Fibroblast of skin of back (primary cell): ENCODE results near the gene DNAJC12.
"Not testable (repeated sequence)": the region's sequence is repeated elsewhere in the genome, so short reads cannot be mapped to it uniquely, and the experiment has no call there.

ENCODE experiments used
- DNase-seq: peaks from one replicate; pipeline ENCODE4 v3.0.0-alpha.2; 2013

DNAJC12 gene

DNA sequence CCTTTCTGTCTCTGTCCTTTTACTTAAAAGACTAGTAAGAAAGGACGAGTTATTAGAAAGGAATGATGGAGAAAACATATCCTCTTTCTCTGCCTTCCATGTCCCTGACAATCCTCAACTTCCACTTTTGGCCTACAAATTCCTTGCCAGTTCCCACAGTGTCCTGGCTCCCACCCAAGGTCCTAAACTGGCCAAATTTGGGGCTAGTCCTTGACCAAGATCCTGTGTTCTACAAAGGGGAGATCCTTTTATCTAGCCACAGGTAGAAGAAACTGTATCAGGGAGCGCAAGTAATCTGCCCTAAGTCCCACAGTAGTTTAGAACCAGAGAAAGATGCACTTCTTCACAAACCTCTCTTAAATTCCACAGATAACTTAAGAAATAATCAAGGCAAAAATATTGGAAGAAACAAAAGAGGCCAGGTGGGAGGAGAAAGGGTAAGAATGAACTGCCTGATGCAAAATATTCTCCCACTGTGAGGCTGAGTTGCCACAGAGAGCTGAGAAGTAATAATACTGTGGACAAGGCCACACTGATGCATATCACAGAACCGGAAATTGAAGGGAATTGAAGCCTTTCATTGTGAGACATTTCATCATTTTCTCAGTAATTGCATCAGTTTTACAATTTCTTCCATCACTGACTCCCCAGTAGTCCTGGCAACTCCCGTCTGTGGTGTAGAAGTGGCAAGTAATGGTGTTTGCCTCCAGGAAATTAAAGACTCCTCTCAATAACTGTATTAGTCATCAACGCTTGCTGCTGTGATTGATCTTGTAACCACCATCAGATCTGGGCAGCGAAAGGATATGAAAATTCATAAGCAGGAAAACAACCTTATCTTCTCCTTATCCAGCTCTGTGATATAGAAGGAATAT is 47.2 kb downstream of the DNAJC12 start:
- DNase-seq = peak; percentile 44

DNA sequence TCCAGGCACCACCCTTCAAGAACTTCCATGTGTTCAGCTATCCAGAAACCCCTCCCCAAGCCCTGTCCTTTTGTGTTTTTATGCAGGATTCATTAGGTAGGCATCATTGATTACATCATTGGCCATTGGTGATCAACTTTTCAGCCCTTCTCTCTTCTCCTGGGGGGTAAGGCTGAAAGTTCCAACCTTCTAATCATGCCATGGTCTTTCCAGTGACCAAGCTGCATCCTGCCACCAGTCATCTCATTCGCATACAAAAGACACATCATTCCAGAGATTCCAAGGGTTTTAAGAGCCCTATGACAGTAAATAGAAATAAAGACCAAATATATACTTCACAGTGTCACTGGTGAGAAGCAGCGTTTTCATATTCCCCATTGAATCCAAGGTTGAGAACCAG is 48.2 kb downstream of the DNAJC12 start:
- DNase-seq = peak; percentile 23

DNA sequence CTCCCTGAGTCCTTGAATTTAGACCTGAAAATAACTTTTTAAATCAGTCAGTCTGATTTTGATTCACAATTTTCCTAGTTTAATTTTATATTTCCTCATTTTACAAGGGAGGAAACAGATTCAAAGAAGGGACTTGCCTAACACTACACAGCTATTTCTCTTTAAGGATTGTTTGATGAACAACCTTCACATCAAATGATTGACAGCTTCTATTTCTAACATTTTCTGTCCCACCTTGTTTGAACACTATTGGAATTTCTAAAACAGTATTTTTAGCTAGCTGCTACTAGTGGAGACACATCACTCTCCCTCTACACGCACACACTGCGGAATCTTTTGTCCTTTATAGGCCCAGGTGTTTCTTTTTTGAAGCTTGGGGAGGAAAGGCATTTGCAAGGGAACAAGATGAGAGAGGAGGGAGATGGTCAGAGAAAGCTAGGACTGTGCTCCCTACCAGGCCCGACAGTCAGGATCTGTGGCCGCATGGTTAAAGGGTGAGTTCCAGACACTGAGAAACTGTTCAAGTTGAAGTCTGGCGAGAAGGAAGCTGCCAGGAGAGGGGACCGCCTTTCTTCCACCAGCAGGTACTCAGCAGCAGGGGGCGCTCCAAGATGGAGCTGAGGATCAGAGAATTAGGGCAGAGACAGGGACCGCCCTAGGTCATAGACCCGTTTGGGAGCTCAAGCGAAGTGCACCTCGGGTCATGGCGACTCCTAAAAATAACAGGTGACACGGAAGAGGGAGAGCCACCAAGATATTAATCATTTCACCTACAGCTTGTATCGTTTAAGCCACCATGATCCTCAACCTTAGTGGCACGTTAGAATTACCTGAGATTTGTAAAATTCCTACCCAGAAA is 49.7 kb downstream of the DNAJC12 start:
- peak; percentile 14 for DNase-seq

- DNase-seq = no peak
Measured at GRCh38 chr10:67785098-67785497, 52.9 kb downstream of the DNAJC12 start.

DNA sequence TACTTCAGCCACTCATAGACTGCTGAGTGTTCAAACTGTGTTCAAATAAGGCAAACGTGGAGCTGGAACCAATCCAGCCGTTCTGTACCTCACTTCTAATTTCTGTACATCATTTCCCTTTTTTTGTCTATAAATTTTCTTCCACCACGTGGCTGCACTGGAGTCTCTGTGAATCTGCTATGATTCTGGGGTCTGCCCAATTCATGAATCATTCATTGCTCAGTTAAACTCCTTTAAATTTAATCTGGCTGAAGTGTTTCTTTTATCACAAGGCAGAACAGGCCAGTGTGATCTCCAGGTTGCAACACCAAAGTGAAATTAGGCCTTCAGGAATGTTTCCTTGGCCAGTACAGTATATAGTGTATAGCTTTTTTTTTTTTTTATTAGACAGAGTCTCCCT is 53.5 kb downstream of the DNAJC12 start:
- DNase-seq = no peak

GRCh38 chr10:67783606-67784294 is 54.2 kb downstream of the DNAJC12 start:
- no peak for DNase-seq

GRCh38 chr10:67782530-67782929 is 55.5 kb downstream of the DNAJC12 start:
- no peak for DNase-seq

DNA sequence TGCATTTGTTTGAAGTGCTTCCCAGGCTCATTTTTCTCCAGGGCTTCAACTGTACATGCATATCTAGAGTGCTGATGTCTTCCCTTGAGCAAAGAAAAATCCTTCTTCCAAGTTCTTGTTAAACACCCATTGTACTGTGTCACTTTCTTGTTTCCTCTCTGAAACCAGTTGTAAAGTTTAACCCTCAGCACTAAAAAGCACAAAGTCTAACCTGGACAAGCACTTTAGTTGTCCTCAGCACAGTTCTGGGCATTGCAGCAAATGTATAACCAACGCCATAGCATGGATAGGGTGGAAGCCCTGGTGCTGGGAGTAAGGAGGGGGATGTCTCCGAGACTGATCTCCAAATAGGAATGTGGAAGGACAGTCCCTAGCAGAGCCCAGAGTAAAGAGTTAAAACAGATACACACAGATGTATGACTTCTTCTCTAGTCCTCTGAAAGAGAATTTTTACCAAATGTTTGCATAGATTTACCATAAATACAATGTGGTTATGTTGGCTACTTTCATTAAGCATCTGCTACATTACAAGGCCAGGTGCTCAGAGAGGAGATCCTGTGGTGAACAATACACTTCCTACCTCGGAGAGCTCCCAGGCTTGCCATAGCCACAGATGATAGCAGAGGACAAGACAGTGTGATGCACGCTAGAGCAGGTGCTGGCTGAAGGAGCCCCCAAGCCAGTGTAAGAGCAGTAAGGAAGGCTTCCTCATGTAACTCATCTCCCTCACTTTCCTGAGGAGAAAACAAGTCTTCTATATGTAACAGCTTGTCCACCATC is 57.0 kb downstream of the DNAJC12 start:
- no peak for DNase-seq

DNA sequence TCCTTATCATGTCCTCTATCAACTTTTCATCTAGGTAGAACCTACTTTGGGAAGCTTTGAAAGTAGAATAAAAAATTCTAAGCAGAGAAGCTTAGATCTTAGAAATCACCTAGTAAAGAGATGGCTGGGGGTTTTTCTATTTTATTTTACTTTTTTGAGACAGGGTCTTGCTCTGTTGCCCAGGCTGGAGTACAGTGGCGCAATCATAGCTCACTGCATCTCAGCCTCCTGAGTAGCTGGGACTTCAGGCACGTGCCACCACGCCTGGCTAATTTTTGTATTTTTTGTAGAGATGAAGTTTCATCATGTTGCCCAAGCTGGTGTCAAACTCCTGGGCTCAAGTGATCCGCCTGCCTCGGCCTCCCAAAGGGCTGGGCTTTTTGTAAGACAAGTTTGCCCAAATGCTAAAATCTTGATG is 57.8 kb downstream of the DNAJC12 start:
- DNase-seq = not testable (repeated sequence)

- DNase-seq = peak; percentile 77
Measured at GRCh38 chr10:67779465-67780203, 58.4 kb downstream of the DNAJC12 start.

DNA sequence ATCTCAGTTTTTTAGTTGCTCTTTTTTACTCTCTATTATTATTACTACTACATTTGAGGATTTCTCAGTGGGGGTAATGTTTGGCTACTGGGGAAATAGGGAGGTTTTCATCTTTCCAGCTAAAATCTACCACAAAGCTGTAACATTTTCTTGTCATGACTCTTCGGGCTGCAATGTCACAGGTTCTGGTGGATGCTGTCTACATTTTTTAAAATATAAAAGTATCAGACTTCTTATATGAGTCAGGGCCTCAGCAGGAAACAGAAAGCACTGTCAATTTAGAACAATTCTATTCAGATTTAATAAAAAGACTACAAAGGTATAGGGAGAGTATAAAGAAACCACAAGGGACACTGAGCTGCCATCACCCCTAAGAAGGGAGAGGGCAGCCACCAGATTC is 61.6 kb downstream of the DNAJC12 start:
- peak; percentile 60 for DNase-seq

DNA sequence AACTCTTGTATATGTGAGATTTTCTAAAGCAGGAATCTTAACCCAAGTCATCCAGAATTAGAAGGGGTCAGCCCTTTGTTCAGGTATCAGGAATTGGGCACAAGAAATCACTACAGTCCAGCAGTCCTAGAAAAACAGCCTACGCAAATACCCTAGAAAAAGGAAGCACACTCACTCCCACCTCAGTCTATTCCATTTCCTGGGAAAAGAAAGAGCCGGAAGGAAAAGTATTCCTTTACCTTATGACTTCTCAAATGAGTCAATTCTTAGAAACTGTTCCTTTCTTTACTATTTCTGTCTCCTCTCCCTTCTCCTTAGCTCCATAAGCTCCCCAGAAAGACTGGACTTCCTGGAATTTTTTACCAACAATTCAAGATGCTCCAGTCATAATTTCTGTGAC is 62.7 kb downstream of the DNAJC12 start:
- DNase-seq = peak; percentile 54

- DNase-seq = peak; percentile 77
Measured at GRCh38 chr10:67772894-67773511, 65.0 kb downstream of the DNAJC12 start.

- no peak for DNase-seq
Measured at GRCh38 chr10:67772151-67772550, 65.8 kb downstream of the DNAJC12 start.

GRCh38 chr10:67771200-67771599 is 66.8 kb downstream of the DNAJC12 start:
- DNase-seq = no peak

DNA sequence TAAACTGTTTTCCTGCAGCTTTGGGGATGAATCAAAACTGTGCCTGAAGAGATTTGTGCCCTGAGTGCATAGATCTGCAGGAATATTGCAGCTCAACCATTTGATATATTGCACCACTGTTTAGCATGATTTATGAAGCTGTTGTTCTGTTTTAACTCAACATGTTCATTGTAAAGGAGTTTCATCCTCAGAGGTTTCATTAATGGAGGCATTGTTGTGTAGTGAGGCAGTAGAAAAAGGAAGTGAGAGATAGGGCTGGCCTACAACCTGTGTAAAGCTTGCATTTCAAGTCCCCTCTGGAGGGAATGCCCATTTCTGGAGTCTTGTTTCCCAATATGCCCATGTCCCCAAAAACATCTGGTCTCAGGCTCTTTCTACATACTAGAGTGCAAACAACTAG is 67.5 kb downstream of the DNAJC12 start:
- no peak for DNase-seq

- DNase-seq = no peak
Measured at GRCh38 chr10:67767244-67767643, 70.7 kb downstream of the DNAJC12 start.

- peak; percentile 94 for DNase-seq
Measured at GRCh38 chr10:67764012-67764822, 73.8 kb downstream of the DNAJC12 start.

GRCh38 chr10:67763499-67764011 is 74.4 kb downstream of the DNAJC12 start:
- DNase-seq = peak; percentile 71

DNA sequence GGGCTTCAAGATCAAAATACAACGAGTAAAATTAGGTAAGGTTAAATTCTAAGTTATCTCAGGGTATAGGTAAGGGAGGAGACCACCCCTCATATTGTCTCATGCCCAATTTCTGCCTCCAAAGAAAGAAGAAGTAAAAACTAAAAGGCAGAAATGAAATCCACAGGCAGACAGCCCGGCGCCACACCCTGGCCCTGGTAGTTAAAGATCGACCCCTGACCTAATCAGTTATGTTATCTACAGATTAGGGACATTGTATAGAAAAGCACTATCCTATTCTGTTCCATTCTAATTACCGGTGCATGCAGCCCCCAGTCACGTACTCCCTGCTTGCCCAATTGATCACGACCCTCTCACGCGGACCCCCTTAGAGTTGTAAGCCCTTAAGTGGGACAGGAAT is 75.4 kb downstream of the DNAJC12 start:
- not testable (repeated sequence) for DNase-seq
